Limb (tissue), 2 donors: Measurements from ENCODE around the gene DDX51.

ENCODE experiments used
- DNase-seq, 2 donors: peaks; one replicate each; pipeline ENCODE4 v3.0.0-alpha.2; 2016; ENCODE audit errors: extremely low spot score in 2 of 2

DDX51 gene

DNA sequence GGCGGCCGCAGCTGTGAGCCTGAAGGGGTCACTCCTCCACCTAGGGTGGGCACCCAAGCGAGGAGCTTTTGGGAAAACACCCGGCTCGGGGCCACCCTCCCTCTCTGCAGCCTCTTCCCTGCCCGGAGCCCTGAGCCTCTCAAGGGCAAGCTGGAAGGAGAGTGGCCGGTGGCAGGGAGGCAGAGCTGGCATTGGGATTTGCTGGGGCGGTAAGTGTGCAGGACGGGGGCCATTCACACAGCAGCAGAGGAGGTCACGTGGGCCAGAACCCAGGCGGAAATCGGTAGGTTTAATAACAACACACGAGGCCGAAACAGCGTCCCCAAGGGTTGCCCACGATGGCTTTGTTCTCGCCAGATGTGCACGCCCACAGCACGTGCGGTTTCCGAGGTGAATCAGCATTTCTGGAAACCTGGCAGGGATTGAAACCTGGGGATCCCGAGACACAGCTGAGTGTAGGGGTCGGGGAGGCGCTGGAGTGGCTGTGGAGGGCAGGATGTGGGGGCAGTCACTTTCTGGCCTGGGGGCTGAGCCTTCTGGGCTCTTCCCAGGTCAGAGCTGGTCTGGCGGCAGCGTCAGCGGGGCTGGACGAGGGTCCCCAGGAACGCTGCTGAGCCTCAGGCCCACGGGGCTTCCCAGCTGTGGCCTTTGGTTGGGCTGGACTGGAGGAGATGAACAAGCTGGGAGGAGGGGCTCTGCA, 23.6 kb upstream of the DDX51 start:
- no peak for DNase-seq

DNA sequence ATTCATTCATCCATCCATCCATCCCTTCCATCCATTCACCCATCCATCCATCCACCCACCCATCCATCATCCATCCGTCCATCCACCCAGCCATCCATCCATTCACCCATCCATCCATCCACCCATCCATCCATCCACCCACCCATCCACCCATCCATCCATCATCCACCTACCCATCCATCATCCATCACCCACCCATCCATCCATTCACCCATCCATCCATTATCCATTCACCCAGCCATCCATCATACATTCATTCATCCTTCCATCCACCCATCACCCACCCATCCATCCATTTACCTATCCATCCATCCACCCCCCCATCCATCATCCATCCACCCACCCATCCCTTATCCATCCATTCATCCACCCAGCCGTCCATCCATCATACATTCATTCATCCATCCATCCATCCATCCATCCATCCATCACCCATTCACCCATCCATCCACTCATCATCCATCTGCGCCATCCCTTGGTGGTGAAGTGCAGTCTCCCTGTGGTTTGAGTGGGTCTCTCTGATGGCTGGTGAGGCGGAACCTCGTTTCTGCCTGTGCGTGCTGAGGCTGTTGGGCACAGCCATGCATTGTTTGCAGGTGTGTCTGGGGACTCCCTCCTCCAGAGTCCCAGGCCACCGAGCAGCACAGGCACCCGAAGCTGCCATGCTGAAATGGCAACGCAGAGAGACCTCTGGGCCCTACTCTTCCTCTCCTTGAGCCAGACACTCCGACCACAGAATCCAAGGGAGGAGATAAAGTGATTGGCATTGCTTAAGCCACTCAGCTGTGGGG, 22.9 kb upstream of the DDX51 start:
- no peak for DNase-seq

DNA sequence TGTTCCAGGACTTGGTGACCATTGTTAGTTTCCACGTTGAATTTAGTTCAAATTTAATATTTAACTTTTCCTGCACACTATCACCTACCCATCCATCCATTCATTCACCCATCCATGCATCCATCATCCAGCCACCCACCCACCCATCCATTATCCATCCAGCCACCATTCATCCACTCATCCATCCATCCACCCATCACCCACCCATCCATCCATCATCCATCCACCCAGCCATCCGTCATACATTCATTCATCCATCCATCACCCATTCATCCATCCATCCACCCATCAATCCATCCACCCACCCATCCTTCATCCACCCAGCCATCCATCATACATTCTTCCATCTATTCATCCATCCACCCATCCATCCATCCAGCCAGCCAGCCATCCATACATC, 22.0 kb upstream of the DDX51 start:
- no peak for DNase-seq

DNA sequence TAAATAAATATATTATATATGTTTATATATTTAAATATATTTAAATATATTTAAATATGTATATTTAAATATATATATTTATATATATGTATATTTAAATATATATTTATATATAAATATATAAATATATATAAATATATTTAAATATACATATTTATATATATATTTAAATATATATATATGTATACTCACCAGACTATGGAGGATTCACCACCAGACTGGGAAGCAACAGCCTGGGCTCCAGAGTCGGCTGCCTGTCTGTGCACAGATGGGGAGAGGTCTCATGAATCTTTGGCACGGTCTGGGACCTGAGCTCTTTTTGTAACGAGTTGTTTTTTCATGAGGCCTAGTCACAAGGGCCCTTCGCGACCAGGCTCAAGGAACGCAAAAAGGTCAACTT, 21.5 kb upstream of the DDX51 start:
- no peak for DNase-seq

DNA sequence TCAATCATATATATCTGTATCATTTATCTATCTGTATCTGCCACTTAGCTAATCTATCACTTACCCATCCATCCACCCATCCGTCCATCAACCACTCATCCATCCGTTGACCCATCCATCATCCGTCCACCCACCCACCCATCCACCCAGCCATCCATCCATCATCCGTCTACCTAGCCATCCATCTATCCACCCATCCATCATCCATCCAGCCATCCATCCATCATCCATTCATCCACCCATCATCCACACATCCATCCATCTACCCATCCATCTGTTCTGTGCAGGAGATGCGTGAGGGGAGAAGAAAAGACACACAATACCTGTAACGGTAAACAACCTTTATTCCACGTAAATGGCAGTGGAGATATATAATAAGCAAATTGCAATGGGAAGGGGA, 20.3 kb upstream of the DDX51 start:
- DNase-seq, result no peak

DNA sequence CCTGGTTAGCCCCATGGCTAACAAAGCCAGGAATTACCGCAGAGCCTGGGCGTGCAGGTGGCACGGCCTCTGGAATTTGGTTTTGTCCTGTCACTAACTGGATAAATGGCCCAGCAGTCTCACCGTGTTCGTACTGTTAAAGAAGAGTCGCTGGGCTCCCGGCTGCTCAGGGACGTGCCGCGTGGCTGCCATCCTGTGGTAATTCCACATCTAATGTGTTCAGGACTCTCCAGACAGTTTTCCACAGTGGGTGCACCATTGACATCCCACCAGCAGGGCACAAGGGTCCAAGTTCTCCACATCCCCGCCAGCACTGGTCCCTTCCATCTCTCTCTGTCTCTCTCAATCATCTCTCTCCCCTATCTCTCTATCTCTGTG, 19.8 kb upstream of the DDX51 start:
- no peak for DNase-seq

DNA sequence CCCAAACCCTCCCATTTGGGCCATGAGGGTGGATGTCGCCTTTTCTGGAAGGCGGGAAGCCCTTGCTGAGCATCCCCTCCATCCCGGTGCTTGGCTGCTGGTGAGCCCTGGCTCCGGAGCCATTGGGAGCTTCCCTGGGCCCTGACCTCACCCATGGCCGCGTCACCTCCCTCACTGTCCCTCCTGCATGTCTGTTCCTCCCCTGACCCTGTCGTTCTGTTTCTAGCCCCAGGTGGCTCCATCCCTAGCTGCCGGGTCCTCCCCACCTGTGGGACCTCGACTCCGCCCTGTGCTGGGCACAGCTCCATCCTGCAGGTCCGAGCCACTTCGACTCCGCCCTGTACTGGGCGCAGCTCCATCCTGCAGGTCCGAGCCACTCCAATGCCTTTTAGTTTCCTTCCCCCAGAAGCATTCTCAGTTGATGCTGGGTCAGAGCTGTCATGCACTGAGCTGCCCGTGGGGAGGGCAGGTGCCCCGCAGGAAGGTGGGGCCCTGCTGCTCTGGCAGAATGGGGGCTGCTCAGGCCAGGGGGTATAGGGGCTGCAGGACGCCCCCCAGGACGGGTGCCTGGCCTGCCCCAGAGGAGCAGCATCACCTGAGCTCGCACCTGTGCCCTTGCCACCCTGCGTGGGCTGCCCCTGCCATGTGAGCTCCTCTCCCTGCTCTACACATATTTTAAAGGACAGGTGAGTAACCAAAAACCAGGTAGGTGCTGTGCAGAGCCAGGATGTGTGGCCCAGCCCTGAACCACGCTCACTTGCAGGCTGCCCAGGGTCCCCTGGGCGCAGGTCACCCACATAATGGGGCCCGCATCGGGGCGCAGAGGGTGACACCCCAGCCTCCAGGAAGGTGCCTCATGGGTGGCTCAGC, 19.2 kb upstream of the DDX51 start:
- DNase-seq, result no peak

DNA sequence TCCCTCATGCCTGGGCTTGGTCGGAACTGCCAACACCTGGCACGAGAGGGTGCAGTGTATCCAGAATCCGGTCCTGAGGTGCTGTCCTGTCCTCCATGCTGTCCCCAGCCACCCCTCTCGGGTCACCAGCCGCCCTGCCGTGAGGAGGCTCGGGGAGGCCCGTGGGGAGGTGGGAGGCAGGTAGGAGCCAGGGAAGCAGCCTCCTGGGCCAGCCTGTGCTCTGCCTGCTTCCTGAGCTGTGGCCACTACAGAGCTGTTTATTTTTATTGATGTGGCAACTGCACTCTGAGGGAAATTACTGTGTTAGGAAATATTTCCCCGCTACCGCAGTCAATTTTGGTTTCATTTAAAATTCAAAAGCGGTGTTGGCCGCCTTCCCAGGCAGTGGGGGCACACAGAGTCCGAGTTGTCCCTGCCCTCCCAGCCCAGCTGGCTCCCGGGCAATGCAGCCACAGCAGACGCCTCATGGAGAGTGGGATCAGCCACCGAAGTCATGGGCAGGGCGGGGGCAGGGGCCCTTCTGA, 18.5 kb upstream of the DDX51 start:
- peak; percentile 30 to 70 for DNase-seq

DNA sequence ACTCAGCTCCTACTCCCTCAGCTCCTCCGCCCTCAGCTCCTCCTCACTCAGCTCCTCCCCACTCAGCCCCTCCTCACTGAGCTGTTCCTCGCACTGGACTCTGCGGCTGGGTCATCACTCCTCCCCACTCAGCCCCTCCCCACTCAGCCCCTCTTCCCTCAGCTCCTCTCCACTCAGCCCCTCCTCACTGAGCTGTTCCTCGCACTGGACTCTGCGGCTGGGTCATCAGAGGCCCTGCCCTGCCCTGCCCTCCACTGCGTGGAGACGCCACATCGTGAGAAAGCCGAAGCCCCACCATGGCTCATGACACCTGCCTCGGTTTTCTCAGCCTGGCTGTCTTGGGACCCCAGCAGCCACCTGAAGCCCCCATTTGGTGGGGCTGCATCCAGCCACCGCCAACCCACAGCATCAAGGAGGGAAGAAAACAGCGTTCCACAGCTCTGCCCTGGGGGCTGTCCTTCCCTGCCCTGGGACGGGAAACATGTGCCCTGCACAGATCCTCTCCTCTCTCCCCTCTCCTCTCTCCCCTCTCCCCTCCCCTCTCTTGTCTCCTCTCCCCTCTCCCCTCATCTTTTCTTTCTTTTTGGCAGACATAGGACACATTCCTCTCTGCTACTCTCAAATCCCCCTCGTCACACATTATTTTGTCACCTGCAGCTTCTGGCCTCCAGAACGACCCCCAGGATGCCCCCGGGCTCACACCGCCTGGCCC, 17.8 kb upstream of the DDX51 start:
- no peak for DNase-seq

DNA sequence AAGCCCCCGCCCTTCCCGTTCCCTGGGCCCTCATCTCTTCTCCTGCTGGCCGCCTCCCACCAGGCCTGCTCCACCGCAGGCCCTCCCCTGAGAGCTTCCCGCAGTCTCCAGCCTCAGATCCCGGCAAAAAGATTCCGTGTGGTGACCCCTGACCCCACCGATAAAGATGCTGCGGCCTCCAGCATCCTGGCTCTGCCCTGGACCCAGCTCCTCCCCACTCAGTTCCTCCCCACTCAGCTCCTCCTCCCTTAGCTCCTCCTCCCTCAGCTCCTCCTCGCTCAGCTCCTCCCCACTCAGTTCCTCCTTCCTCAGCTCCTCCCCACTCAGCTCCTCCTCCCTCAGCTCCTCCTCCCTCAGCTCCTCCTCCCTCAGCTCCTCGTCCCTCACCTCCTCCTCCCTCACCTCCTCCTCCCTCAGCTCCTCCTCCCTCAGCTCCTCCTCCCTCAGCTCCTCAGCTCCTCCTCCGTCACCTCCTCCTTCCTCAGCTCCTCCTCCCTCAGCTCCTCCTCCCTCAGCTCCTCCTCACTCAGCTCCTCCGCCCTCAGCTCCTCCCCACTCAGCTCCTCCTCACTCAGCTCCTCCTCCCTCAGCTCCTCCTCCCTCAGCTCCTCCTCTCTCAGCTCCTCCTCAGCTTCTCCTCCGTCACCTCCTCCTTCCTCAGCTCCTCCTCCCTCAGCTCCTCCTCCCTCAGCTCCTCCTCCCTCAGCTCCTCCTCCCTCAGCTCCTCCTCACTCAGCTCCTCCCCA, 17.1 kb upstream of the DDX51 start:
- no peak for DNase-seq

DNA sequence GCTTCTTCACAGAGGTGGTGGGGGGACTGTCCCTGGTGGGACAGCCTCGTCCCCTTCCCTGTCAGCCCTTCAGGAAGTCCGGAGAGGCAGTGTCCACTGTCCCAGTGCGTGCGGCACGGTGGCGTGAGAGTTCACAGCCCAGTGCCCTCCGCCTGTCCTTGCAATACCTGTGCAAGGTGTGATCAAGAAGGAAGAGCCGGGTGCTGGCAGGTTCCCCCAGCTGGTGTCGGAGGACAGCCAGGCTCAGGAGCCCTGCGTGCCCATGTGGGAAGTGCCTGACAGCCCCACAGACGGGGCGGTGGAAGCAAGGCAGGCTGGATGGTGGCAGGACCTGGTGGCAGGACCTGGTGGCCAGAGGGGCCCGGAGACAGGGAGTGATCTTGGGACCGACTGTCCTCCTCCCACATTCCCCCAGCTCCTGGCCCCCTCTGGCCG, 16.5 kb upstream of the DDX51 start:
- no peak for DNase-seq

DNA sequence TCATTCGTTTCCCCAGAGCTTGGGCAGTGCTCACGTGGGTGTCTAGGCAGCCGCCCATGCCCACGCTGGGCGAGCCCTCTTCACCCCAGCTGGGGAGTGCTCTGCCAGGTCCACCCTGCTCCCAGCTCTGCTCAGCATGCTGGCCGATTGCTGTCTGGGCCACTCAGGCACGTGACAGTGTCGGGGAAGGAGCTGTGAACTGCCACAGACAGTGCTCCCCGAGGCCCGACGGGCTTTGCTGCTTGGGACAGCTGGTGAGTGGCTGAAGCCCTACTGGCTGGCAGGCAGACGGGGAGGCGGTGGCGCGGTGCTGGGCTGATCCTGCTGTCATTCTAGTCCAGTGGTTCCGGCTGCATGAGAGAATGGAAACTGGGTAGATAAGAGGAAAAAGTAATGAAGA, 15.9 kb upstream of the DDX51 start:
- no peak for DNase-seq

DNA sequence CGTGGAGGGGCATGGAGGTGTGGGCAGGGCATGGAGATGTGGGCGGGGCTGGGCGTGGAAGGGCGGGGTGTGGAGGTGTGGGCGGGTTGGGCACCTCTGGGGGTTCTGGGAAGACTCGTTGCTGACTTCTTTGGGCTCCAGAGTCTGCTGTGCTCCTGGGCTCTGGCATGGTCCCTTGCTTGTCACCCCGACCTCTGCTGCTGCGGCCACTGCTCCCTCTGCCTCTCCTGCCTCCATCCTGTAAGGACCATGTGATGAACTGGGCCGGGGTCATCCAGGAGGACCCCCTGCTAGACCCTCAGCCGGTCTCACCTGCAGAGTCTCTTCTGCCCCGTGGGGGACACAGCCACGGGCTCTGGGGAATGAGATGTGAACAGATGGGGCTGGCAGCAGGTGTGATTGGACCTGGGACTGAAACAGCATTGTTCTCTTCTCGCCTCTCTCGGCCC, 15.5 kb upstream of the DDX51 start:
- no peak for DNase-seq

DNA sequence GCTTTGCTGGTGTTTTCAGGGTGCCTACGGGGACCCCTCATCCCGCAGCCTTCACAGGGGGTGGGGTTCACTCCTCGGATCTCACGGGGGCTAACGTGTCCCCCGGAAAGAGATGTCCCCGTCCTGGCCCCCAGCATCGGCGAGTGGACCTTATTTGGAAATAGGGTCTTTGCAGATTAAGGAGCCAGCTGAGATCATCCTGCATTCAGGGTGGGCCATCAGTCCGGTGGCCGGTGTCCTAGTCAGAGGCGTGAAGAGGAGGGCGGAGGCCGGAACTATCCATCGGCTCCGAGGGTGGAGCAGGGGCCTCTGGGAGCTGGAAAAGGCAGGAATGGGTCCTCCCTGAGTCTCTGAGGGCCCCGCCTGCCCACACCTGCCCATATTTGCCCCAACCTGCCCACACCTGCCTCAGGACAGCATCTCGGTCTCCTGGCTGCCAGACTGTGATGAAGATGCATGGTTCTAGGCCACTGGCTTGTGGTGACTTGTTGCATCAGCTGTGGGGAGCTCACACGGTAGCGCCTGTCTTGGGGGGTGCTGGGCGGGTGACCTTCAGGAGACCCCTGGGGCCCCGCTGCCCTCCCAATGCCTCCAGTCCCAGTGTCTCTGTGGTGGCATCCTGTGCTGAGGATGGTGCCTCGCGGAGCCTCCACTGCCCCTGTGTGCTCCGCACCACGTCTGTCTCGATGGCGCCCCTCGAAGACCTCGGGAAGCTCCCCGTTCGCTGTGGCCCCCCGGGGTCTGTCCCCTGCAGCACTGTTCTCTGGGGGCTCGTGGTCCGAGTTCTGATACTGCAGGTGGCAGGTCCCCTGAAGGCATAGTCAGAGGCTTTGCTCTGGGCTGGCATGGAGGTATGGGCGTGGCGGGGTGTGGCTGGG, 14.8 kb upstream of the DDX51 start:
- DNase-seq, result no peak

DNA sequence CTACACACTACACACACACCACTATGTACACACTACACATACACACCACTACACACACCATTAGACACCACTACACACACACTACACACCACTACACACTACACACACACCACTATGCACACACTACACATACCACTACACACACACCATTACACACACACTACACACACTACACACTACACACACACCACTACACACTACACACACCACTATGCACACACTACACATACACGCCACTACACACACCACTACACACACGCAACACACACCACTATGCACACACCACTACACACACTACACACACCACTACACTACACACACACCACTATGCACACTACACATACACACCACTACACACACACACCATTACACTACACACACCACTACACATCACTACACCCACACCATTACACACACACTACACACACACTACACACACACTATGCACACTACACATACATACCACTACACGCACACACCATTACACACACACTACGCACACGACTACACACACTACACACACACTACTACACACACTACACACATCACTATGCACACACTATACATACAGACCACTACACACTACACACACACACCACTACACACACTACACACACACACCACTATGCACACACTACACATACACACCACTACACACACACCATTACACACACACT, 13.8 kb upstream of the DDX51 start:
- DNase-seq, result no peak

DNA sequence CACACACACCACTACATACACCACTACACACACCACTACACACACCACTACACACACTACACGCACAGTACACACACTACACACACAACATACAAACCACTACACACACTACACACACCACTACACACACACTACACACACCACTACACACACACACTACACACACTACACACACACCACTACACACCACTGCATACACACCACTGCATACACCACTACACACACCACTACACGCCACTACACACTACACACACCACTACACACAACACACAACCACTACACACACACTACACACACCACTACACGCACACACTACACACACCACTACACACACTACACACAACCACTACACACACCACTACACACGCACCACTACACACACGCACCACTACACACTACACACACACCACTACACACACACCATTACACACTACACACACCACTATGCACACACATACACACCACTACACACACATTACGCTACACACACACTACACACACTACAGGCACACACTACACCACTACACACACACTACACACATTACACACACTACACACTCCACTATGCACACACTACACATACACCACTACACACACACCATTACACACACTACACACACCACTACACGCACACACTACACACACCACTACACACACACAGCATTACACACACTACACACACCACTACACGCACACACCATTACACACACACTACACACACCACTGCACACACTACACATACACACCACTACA, 12.6 kb upstream of the DDX51 start:
- no peak for DNase-seq

DNA sequence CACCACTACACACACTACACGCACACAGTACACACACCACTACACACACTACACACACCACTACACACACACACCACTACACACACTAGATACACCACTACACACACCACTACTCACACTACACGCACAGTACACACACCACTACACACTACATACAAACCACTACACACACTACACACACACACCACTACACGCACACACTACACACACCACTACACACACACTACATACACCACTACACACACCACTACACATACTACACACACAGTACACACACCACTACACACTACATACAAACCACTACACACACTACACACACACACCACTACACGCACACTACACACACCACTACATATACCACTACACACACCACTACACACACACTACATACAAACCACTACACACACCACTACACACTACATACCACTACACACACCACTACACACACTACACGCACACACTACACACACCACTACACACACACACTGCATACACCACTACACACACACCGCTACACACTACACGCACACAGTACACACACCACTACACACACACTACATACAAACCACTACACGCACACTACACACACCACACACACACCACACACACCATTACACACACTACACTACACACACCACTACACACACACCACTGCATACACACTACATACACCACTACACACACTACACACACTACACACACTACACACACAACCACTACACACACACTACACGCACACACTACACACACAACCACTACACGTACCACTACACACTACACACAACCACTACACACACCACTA, 11.9 kb upstream of the DDX51 start:
- no peak for DNase-seq
